GM12878 (cell line): ENCODE data around the gene PRG3. TPM values are rescaled to one million over a fixed set of nuclear protein-coding genes. Genes with fewer than 3 reads are reported as not detected.

Source experiments
- ATAC-seq: fragments of 200-7000 bp; cut with Tn5 transposase; 3 replicates; pipeline ENCODE4 v1.9.1; 2020; ENCODE audit warnings: mild to moderate bottlenecking, moderate library complexity
- BruUV-seq: library from RNA; stranded (reverse); fragments of 400-500 nt; replicated peaks from 2 replicates; lab custom pipeline; 2021; lab: Mats Ljungman, UMichigan
- CTCF ChIA-PET: fragments of 300-600 bp; sonication (Branson Sonifier 250); formaldehyde crosslinking; extraction: SDS; loops from one replicate; lab custom pipeline; 2021; ENCODE audit warnings: inconsistent platforms; lab: Yijun Ruan, JAX
- POLR2A ChIA-PET: fragments of 350-600 bp; formaldehyde crosslinking; extraction: SDS; loops from one replicate; lab custom pipeline; 2021; ENCODE audit warnings: inconsistent platforms; lab: Charles Lee
- RAD21 ChIA-PET: fragments of 300-600 bp; sonication (Branson Sonifier 250); formaldehyde crosslinking; loops from one replicate; lab custom pipeline; 2023; ENCODE audit warnings: antibody characterized with exemption; ENCODE audit not compliant: unreplicated experiment; lab: Charles Lee
- SMC1A ChIA-PET: fragments of 300-600 bp; sonication (Branson Sonifier 250); formaldehyde crosslinking; loops from one replicate; lab custom pipeline; 2023; ENCODE audit not compliant: unreplicated experiment, uncharacterized antibody; lab: Charles Lee
- DNase-seq: peaks from one replicate; pipeline ENCODE4 v3.0.0-alpha.2; 2011; ENCODE audit warnings: low read depth, low spot score
- FAIRE-seq: peaks from 3 replicates; lab custom pipeline; 2011; peaks lifted over from hg19 to GRCh38; lab: Jason Lieb, UNC
- H2AFZ ChIP-seq: 2 replicates; pipeline ENCODE4 v1.6.0; 2011; ENCODE audit warnings: low read depth, low read length, control low read depth; ENCODE audit not compliant: control insufficient read depth
- H3K27ac ChIP-seq: 2 replicates; pipeline ENCODE4 v1.5.1; 2011; ENCODE audit warnings: control low read depth; ENCODE audit not compliant: control insufficient read depth, insufficient read depth
- H3K27me3 ChIP-seq, 2 experiments: replicated peaks in 1 of 2; 2 replicates each; pipeline versions ENCODE4 v1.6.0 to v1.6.1; 2011; ENCODE audit warnings: low read length in 1 of 2; ENCODE audit not compliant: control insufficient read depth in 2 of 2, insufficient read depth in 2 of 2
- H3K36me3 ChIP-seq, 2 experiments: 2 replicates each; pipeline ENCODE4 v1.5.1; 2011; ENCODE audit warnings: low read length in 1 of 2; ENCODE audit not compliant: control insufficient read depth in 2 of 2, insufficient read depth in 2 of 2
- H3K4me1 ChIP-seq: 2 replicates; pipeline ENCODE4 v1.6.1; 2011; ENCODE audit warnings: mild to moderate bottlenecking, low read length, moderate library complexity, mixed read lengths; ENCODE audit not compliant: control insufficient read depth, insufficient read depth
- H3K4me2 ChIP-seq: 2 replicates; pipeline ENCODE4 v1.6.0; 2011; ENCODE audit warnings: control low read depth; ENCODE audit not compliant: control insufficient read depth, insufficient read depth
- H3K4me3 ChIP-seq: fragments of 200-600 bp; sonication (generic); 2 replicates; pipeline ENCODE4 v1.5.1; 2016
- H3K79me2 ChIP-seq: 2 replicates; pipeline ENCODE4 v1.6.0; 2011; ENCODE audit warnings: low read length; ENCODE audit not compliant: control insufficient read depth, insufficient read depth
- H3K9ac ChIP-seq: 2 replicates; pipeline ENCODE4 v1.8.0; 2011; ENCODE audit warnings: low read length, control low read depth, mixed read lengths; ENCODE audit not compliant: control insufficient read depth, insufficient read depth
- H3K9me3 ChIP-seq: replicated peaks from 3 replicates; pipeline ENCODE4 v1.5.1; 2011; ENCODE audit warnings: mild to moderate bottlenecking, low read length; ENCODE audit not compliant: control insufficient read depth, insufficient read depth
- H4K20me1 ChIP-seq: 2 replicates; pipeline ENCODE4 v1.6.0; 2011; ENCODE audit not compliant: control insufficient read depth, insufficient read depth
- BHLHE40 ChIP-seq, 2 experiments: fragments of 450-650 bp in 1 of 2; IDR thresholded peaks; 2 replicates each; pipeline ENCODE4 v1.6.1; 2011 to 2017; ENCODE audit warnings: low read depth in 2 of 2, borderline replicate concordance in 1 of 2, improper control_type of control experiment in 1 of 2, low read length in 1 of 2, mild to moderate bottlenecking in 1 of 2
- DPF2 ChIP-seq: fragments of 450-650 bp; IDR thresholded peaks from 2 replicates; pipeline ENCODE4 v1.6.1; 2017; ENCODE audit warnings: mild to moderate bottlenecking
- HDAC2 ChIP-seq: fragments of 200-600 bp; sonication (generic); IDR thresholded peaks from 2 replicates; pipeline ENCODE4 v1.6.1; 2017
- JUND ChIP-seq: IDR thresholded peaks from 2 replicates; pipeline ENCODE4 v1.6.1; 2012; ENCODE audit warnings: low read depth, mild to moderate bottlenecking, low read length, improper control_type of control experiment, moderate library complexity
- NR2C2 ChIP-seq: IDR thresholded peaks from 2 replicates; pipeline ENCODE4 v1.6.1; 2011; ENCODE audit warnings: borderline replicate concordance, low read depth; ENCODE audit not compliant: control insufficient read depth, insufficient read length
- SMARCA5 ChIP-seq: fragments of 450-650 bp; IDR thresholded peaks from 2 replicates; pipeline ENCODE4 v1.6.1; 2017; ENCODE audit warnings: mild to moderate bottlenecking
- TCF12 ChIP-seq: IDR thresholded peaks from 2 replicates; pipeline ENCODE4 v1.6.1; 2011; ENCODE audit warnings: low read depth, mild to moderate bottlenecking, low read length
- TCF3 ChIP-seq: IDR thresholded peaks from 2 replicates; pipeline ENCODE4 v1.6.1; 2012; ENCODE audit warnings: low read depth, mild to moderate bottlenecking, low read length, borderline replicate concordance; ENCODE audit not compliant: insufficient read depth
- WGBS: methylation state at CpG from one replicate; pipeline ENCODE4 v1.1.6; 2016; ENCODE audit warnings: low lambda C conversion rate; ENCODE audit not compliant: insufficient replicate concordance, insufficient coverage; ENCODE audit errors: missing lambda C conversion rate; 5-methylcytosine and 5-hydroxymethylcytosine counted together
- in situ Hi-C: fragments of 300-500 bp; cut with MboI; formaldehyde crosslinking; loops from 9 replicates; pipeline ENCODE4 v1.14.3; 2018; ENCODE audit warnings: mixed read lengths
- intact Hi-C: fragments of 100-400 bp; cut with micrococcal nuclease; formaldehyde crosslinking; loops from one replicate; pipeline ENCODE4 v1.14.2; 2022; ENCODE audit not compliant: unreplicated experiment
- polyA plus RNA-seq, 11 experiments: library from polyadenylated mRNA; depleted of rRNA in 4 of 11; unstranded in 6 of 11; stranded (reverse) in 5 of 11; fragments of >200 nt; fragmentation: Nextera tagmentation in 4 of 11; fragmentation: Illumina TruSeq in 1 of 11; extraction: Ambion mirVana in 4 of 11; extraction: Trizol in 1 of 11; gene quantifications; 1 replicate in 1 of 11; 2 replicates in 10 of 11; pipeline versions ENCODE4 v1.2.1 to v1.2.3, GENCODE V29; 2011 to 2016; ENCODE audit warnings: inconsistent platforms in 2 of 11, missing spikeins in 2 of 11, low read depth in 1 of 11
- total RNA-seq, 4 experiments: library from RNA; depleted of rRNA in 3 of 4; stranded (reverse); fragments of >200 nt in 3 of 4; fragmentation: Illumina TruSeq in 1 of 4; extraction: Trizol in 1 of 4; gene quantifications; 2 replicates each; pipeline versions ENCODE4 v1.2.1 to v1.2.3, GENCODE V29; 2013 to 2021
- TF ChIP-seq, protein P1 (sequence below): IDR thresholded peaks from 2 replicates; pipeline ENCODE4 v1.6.1; 2012; ENCODE audit warnings: low read depth, low read length, improper control_type of control experiment

PRG3 gene
- total and polyA plus RNA-seq, 10 of the 15 experiments (the other 5 are each of a cell fraction or from before 2014, with no cell fraction given), result not detected

- Histone ChIP-seq H3K9me3 (no peaks in the 10 kb centered on the region; the same call in 2 of the 3 replicates), H3K36me3 (peaks cover 38 to 72% of the 10 kb centered on the region in 2 experiments), H3K27me3 (no peaks in the 10 kb centered on the region), H3K4me3 (no peak overlapping the region), H3K9ac (no peak overlapping the region), H3K79me2 (peaks cover 32% of the 10 kb centered on the region), H3K4me1 (peaks cover 14% of the 10 kb centered on the region), H3K4me2 (no peak overlapping the region), H2AFZ (no peak overlapping the region), H4K20me1 (no peaks in the 10 kb centered on the region; the same call in 1 of the 2 replicates), H3K27ac (no peak overlapping the region)
- no TSS peak for BruUV-seq
- ATAC-seq, result peak; percentile 61
- SMC1A ChIA-PET, result no interaction called here
- WGBS, result 87% methylated on average over 11 of the region's 11 CpGs
- POLR2A ChIA-PET, result interaction anchor here (4.4 kb wide), 1 partner anchor 11 kb away, joined by 22 read pairs; no protein-coding TSS in a partner anchor
- intact Hi-C loops (no loop called here), in situ Hi-C loops (no loop called here)
- RAD21 ChIA-PET, result no interaction called here
- TF ChIP-seq SMARCA5 (no peak), JUND (no peak), NR2C2 (no peak)
- TF ChIP-seq, protein P1, sequence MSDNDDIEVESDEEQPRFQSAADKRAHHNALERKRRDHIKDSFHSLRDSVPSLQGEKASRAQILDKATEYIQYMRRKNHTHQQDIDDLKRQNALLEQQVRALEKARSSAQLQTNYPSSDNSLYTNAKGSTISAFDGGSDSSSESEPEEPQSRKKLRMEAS, result no peak
- FAIRE-seq, result no peak
- CTCF ChIA-PET, result no interaction called here
- no peak for DNase-seq
Observed at GRCh38 chr11:57414612-57415212, 33.8 kb upstream of the PRG3 start.

DNA sequence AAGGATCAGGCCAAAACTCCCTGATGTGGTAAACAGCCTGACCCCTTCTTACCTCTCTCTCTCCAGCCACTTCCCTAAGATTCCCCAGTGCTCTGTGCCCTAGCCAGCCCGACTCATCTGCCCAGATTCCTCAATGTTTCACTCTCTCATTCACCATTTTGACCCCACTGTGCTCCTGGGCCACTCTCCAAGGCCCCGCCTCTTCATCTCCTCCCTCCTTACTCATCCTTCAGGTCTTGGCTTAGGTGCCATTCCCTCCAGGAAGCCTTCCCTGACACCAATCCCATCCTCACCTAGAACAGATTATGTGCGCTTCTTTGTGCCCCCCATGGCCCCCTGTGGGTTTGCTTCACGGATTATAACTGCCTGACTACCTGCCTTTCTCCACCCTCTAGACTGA lies 32.7 kb upstream of the PRG3 start:
- ChIA-PET CTCF (no interaction called here), SMC1A (interaction anchor here (0.7 kb wide), 1 partner anchor 16 kb away, joined by 4 read pairs; no protein-coding TSS in a partner anchor), POLR2A (no interaction called here), RAD21 (interaction anchor here (1.1 kb wide), 1 partner anchor 44 kb away, joined by 3 read pairs; no protein-coding TSS in a partner anchor)
- no peak for ATAC-seq
- Histone ChIP-seq H3K27ac (peak overlapping the region; percentile 2; the same call in 1 of the 2 replicates), H3K4me2 (peak overlapping the region; percentile 1; the same call in 1 of the 2 replicates), H3K9ac (no peak overlapping the region), H3K4me1 (peaks cover 22% of the 10 kb centered on the region), H3K36me3 (peaks cover 48 to 76% of the 10 kb centered on the region in 2 experiments), H4K20me1 (no peaks in the 10 kb centered on the region; the same call in 1 of the 2 replicates), H3K79me2 (peaks cover 27% of the 10 kb centered on the region), H3K4me3 (no peak overlapping the region), H2AFZ (no peak overlapping the region), H3K27me3 (no peaks in the 10 kb centered on the region), H3K9me3 (no peaks in the 10 kb centered on the region; the same call in 2 of the 3 replicates)
- no peak for TF ChIP-seq BHLHE40 (IDR thresholded peaks at IDR 0.05; ENCODE audit: borderline replicate concordance in 1 of 2, low read depth in 2 of 2, low read length in 1 of 2)
- no peak for TF ChIP-seq HDAC2
- no peak for TF ChIP-seq TCF3
- no peak for TF ChIP-seq TCF12
- TF ChIP-seq DPF2, result no peak
- intact Hi-C loops (no loop called here), in situ Hi-C loops (no loop called here)
- WGBS, result 98% methylated on average over 4 of the region's 4 CpGs
- BruUV-seq, result no TSS peak
- no peak for FAIRE-seq
- no peak for DNase-seq
